ENCODE results near the gene MAK. TPM values are rescaled to one million over a fixed set of nuclear protein-coding genes. Genes with fewer than 3 reads are reported as not detected.
"Not testable (repeated sequence)": the region's sequence is repeated elsewhere in the genome, so short reads cannot be mapped to it uniquely, and the experiment has no call there.

The MAK gene
- total and polyA plus RNA-seq, 10 donors: 0.05 to 2.2 (median 0.78) TPM

DNA sequence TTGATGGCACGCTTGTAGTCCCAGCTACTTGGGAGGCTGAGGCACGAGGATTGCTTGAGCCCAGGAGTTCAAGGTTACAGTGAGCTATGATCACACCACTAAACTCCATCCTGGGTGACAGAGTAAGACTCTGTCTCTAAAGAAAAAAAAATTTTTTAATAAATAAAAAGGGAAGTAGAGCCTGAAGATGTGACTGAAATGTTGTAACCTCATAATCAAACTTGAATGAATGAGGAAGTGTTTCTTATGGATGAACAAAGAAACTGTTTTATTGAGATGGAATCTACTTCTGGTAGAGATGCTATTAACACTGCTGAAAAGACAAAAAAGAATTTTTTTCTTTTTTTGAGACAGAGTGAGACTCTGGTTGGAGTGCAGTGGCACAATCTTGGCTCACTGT lies 6.7 kb downstream of the MAK start:
- intact Hi-C loops (cut with DNase I; ENCODE audit: low total_unique reads): no loop called here
- H3K9me3 ChIP-seq: peaks cover 0 to 9% (median 0%) of the 10 kb centered on the region in 8 donors
- TF ChIP-seq, protein P1, sequence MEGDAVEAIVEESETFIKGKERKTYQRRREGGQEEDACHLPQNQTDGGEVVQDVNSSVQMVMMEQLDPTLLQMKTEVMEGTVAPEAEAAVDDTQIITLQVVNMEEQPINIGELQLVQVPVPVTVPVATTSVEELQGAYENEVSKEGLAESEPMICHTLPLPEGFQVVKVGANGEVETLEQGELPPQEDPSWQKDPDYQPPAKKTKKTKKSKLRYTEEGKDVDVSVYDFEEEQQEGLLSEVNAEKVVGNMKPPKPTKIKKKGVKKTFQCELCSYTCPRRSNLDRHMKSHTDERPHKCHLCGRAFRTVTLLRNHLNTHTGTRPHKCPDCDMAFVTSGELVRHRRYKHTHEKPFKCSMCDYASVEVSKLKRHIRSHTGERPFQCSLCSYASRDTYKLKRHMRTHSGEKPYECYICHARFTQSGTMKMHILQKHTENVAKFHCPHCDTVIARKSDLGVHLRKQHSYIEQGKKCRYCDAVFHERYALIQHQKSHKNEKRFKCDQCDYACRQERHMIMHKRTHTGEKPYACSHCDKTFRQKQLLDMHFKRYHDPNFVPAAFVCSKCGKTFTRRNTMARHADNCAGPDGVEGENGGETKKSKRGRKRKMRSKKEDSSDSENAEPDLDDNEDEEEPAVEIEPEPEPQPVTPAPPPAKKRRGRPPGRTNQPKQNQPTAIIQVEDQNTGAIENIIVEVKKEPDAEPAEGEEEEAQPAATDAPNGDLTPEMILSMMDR (IDR thresholded peaks at IDR 0.05 in 8 of 11, conservative IDR thresholded peaks at IDR 0.05 in 3 of 11): no peak
- TF ChIP-seq POLR2AphosphoS5 (IDR thresholded peaks at IDR 0.05): no peak
- no peak for TF ChIP-seq POLR2A (IDR thresholded peaks at IDR 0.05)
- H3K27ac ChIP-seq: no peak overlapping the region
- peaks cover 0 to 21% (median 10%) of the 10 kb centered on the region in 7 donors for H3K27me3 ChIP-seq (replicated peaks in 1 of 7)
- WGBS, 5 donors: 90 to 98% (median 93%) methylated on average over 2 of the region's 2 CpGs
- no peaks in the 10 kb centered on the region for H3K36me3 ChIP-seq
- H3K4me3 ChIP-seq: no peak overlapping the region
- no peaks in the 10 kb centered on the region for H3K4me1 ChIP-seq
- DNase-seq: no peak

DNA sequence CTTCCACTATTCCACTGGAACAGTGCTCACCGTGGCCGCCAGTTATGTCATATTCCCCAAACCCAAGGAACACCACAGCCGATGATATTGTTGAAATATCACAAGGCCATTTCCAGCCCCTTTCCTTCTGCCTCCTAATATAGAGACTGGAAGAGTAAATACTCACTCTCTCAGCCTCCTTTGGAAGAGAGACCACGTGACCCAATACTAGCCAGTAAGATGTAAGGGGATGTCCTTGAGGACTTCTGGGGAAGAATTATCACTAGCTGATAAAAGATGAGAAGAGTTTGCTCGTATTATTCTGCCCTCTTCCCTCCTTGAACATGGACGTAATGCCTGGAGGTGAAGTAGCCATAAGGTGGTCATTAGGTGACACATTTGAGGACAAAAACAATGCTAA lies 13.5 kb downstream of the MAK start:
- WGBS, 5 donors: 90 to 97% (median 91%) methylated on average over 6 of the region's 6 CpGs
- DNase-seq: no peak
- TF ChIP-seq POLR2AphosphoS5 (IDR thresholded peaks at IDR 0.05) (no peak), POLR2A (IDR thresholded peaks at IDR 0.05) (no peak)
- TF ChIP-seq, protein P1 (IDR thresholded peaks at IDR 0.05 in 8 of 11, conservative IDR thresholded peaks at IDR 0.05 in 3 of 11): no peak
- Histone ChIP-seq H3K4me1 (no peaks in the 10 kb centered on the region), H3K36me3 (no peaks in the 10 kb centered on the region), H3K9me3 (no peaks in the 10 kb centered on the region), H3K4me3 (no peak overlapping the region), H3K27ac (no peak overlapping the region), H3K27me3 (replicated peaks in 1 of 7) (no peaks in the 10 kb centered on the region)
- intact Hi-C loops (cut with DNase I; ENCODE audit: low total_unique reads): no loop called here

DNA sequence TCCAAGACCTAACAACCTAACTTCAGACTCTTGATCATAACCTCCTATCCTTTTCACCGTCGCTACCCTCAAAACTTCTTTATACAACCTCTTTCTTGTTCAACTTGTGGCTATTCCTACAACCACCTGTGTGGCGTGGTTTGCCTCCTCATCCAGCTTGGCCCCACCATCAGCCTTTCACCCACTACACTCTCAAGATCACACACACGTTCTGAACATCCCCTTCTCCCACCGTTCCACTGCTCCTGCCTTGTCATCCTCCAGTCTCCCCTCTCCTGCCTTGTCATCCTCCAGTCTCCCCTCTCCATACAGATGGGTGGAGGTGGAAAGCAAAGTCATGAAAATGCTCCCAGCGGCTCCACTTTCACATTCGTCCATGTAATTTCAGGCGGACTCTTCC lies 14.0 kb downstream of the MAK start:
- Histone ChIP-seq H3K4me3 (no peak overlapping the region), H3K4me1 (no peaks in the 10 kb centered on the region), H3K36me3 (no peaks in the 10 kb centered on the region), H3K27ac (no peak overlapping the region), H3K27me3 (replicated peaks in 1 of 7) (no peaks in the 10 kb centered on the region), H3K9me3 (no peaks in the 10 kb centered on the region)
- no peak for DNase-seq
- intact Hi-C loops (cut with DNase I; ENCODE audit: low total_unique reads): no loop called here
- 87 to 91% (median 89%) methylated on average over 8 of the region's 8 CpGs for WGBS, 5 donors
- TF ChIP-seq, protein P1 (IDR thresholded peaks at IDR 0.05 in 8 of 11, conservative IDR thresholded peaks at IDR 0.05 in 3 of 11): no peak
- TF ChIP-seq POLR2A (IDR thresholded peaks at IDR 0.05) (no peak), POLR2AphosphoS5 (IDR thresholded peaks at IDR 0.05) (no peak)

DNA sequence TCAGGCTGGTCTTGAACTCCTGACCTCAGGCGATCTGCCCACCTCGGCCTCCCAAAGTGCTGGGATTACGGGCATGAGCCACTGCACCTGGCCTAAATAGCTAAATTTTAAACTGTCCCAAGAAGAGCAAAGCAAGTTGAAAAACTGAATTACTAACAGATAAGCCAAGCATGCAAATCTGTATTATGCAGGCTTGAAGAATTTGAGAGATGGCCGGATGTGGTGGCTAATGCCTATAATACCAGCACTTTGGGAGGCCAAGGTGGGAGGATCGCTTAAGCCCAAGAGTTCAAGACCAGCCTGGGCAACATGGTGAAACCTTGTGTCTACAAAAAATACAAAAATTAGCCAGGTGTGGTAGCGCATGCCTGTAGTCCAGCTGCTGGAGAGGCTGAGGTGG lies 24.2 kb downstream of the MAK start:
- 94 to 100% (median 97%) methylated on average over 6 of the region's 6 CpGs for WGBS, 5 donors
- H3K4me3 ChIP-seq; H3K4me1 ChIP-seq; intact Hi-C loops (cut with DNase I; ENCODE audit: low total_unique reads); DNase-seq; H3K9me3 ChIP-seq; H3K36me3 ChIP-seq; H3K27me3 ChIP-seq (replicated peaks in 1 of 7); H3K27ac ChIP-seq: not testable (repeated sequence)

DNA sequence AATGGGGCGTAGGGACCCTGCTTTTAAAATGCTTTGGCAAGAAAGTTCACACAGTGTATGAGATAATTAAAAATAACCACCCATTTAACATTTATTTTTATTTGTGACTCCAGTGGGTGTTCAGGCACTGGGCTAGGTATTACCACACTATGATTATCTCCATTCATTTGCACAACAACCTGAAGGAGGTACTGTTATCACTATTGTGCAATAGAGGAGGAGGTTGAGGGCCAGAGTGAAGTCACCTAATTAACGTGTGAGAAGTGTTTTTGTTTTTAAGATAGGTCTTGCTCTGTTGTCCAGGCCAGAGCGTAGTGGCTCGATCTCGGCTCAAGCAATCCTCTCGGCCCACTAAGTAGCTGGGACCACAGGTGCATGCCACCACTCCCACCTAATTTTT lies 29.2 kb downstream of the MAK start:
- WGBS, 5 donors: 84 to 95% (median 90%) methylated on average over 6 of the region's 6 CpGs
- intact Hi-C loops (cut with DNase I; ENCODE audit: low total_unique reads): loop anchor here (10.0 kb wide), 1 partner anchor 304 kb away; no protein-coding TSS in a partner anchor
- TF ChIP-seq POLR2A (IDR thresholded peaks at IDR 0.05): no peak
- TF ChIP-seq, protein P1 (IDR thresholded peaks at IDR 0.05 in 8 of 11, conservative IDR thresholded peaks at IDR 0.05 in 3 of 11): no peak
- TF ChIP-seq POLR2AphosphoS5 (IDR thresholded peaks at IDR 0.05): no peak
- no peak for DNase-seq
- H3K9me3 ChIP-seq: no peaks in the 10 kb centered on the region
- no peak overlapping the region for H3K27ac ChIP-seq
- H3K27me3 ChIP-seq (replicated peaks in 1 of 7): no peaks in the 10 kb centered on the region
- H3K4me1 ChIP-seq: no peaks in the 10 kb centered on the region
- no peak overlapping the region for H3K4me3 ChIP-seq
- H3K36me3 ChIP-seq: no peaks in the 10 kb centered on the region
